ENCODE measurements around the gene ITPK1. TPM values are rescaled to one million over a fixed set of nuclear protein-coding genes. Genes with fewer than 3 reads are reported as not detected.

ITPK1 gene
- total and polyA plus RNA-seq, 5 donors from 2014 or later = 19.5 to 54.1 (median 22.1) TPM

- Mint-ChIP-seq H3K4me1 (peaks cover 0 to 17% (median 10%) of the 10 kb centered on the region in 4 donors), H3K27me3 (peaks cover 4% of the 10 kb centered on the region), H3K9me3 (peaks cover 0 to 2% (median 0%) of the 10 kb centered on the region in 7 donors), H3K27ac (no peak overlapping the region), H3K4me3 (no peak overlapping the region), H3K36me3 (no peaks in the 10 kb centered on the region)
- H3K4me1 ChIP-seq (ENCODE audit: control insufficient read depth, insufficient read depth, low read length, poor library complexity, severe bottlenecking) = peaks cover 15% of the 10 kb centered on the region
- no peak for DNase-seq
- H3K27ac ChIP-seq (ENCODE audit: insufficient read depth, low read length, poor library complexity, severe bottlenecking) = no peak overlapping the region
- H3K4me3 ChIP-seq (ENCODE audit: low read depth, low read length) = no peak overlapping the region
- H3K9me3 ChIP-seq (ENCODE audit: control insufficient read depth in 2 of 2, low read length in 2 of 2) = no peaks in the 10 kb centered on the region
- ATAC-seq (ENCODE audit: low read depth in 2 of 2) = no peak
- H3K36me3 ChIP-seq (ENCODE audit: control insufficient read depth, insufficient read depth, low read length) = no peaks in the 10 kb centered on the region
- H3K27me3 ChIP-seq (ENCODE audit: control insufficient read depth, insufficient read depth, low read length) = peaks cover 6% of the 10 kb centered on the region
Observed at GRCh38 chr14:92906420-92906819, 209.3 kb downstream of the ITPK1 start.

GRCh38 chr14:92905667-92906066 is 210.1 kb downstream of the ITPK1 start:
- peaks cover 0 to 17% (median 10%) of the 10 kb centered on the region in 4 donors for H3K4me1 Mint-ChIP-seq
- no peaks in the 10 kb centered on the region for H3K36me3 ChIP-seq (ENCODE audit: control insufficient read depth, insufficient read depth, low read length)
- H3K4me3 ChIP-seq (ENCODE audit: low read depth, low read length) = no peak overlapping the region
- H3K36me3 Mint-ChIP-seq = no peaks in the 10 kb centered on the region
- peaks cover 0 to 3% (median 0%) of the 10 kb centered on the region in 7 donors for H3K9me3 Mint-ChIP-seq
- ATAC-seq (ENCODE audit: low read depth in 2 of 2) (no peak), DNase-seq (no peak)
- H3K27ac Mint-ChIP-seq = no peak overlapping the region
- no peaks in the 10 kb centered on the region for H3K9me3 ChIP-seq (ENCODE audit: control insufficient read depth in 2 of 2, low read length in 2 of 2)
- no peak overlapping the region for H3K4me3 Mint-ChIP-seq
- H3K4me1 ChIP-seq (ENCODE audit: control insufficient read depth, insufficient read depth, low read length, poor library complexity, severe bottlenecking) = peaks cover 15% of the 10 kb centered on the region
- peaks cover 6% of the 10 kb centered on the region for H3K27me3 ChIP-seq (ENCODE audit: control insufficient read depth, insufficient read depth, low read length)
- peaks cover 11% of the 10 kb centered on the region for H3K27me3 Mint-ChIP-seq
- no peak overlapping the region for H3K27ac ChIP-seq (ENCODE audit: insufficient read depth, low read length, poor library complexity, severe bottlenecking)

GRCh38 chr14:92903359-92903758 is 212.4 kb downstream of the ITPK1 start:
- Histone ChIP-seq H3K9me3 (ENCODE audit: control insufficient read depth in 2 of 2, low read length in 2 of 2) (no peaks in the 10 kb centered on the region), H3K4me1 (ENCODE audit: control insufficient read depth, insufficient read depth, low read length, poor library complexity, severe bottlenecking) (peaks cover 21% of the 10 kb centered on the region), H3K4me3 (ENCODE audit: low read depth, low read length) (no peak overlapping the region), H3K27ac (ENCODE audit: insufficient read depth, low read length, poor library complexity, severe bottlenecking) (no peak overlapping the region), H3K36me3 (ENCODE audit: control insufficient read depth, insufficient read depth, low read length) (no peaks in the 10 kb centered on the region), H3K27me3 (ENCODE audit: control insufficient read depth, insufficient read depth, low read length) (peaks cover 6% of the 10 kb centered on the region)
- peaks cover 15% of the 10 kb centered on the region for H3K27me3 Mint-ChIP-seq
- peak overlapping the region in 1 of 4 donors; percentile 19 for H3K4me3 Mint-ChIP-seq
- H3K27ac Mint-ChIP-seq = no peak overlapping the region
- no peaks in the 10 kb centered on the region for H3K36me3 Mint-ChIP-seq
- DNase-seq (no peak), ATAC-seq (ENCODE audit: low read depth in 2 of 2) (peak in 1 of 2 donors; percentile 53)
- peaks cover 0 to 22% (median 17%) of the 10 kb centered on the region in 4 donors for H3K4me1 Mint-ChIP-seq
- H3K9me3 Mint-ChIP-seq = peaks cover 0 to 3% (median 0%) of the 10 kb centered on the region in 7 donors

GRCh38 chr14:92902726-92903125 is 213.0 kb downstream of the ITPK1 start:
- H3K27ac Mint-ChIP-seq = no peak overlapping the region
- H3K9me3 Mint-ChIP-seq = peaks cover 0 to 3% (median 0%) of the 10 kb centered on the region in 7 donors
- Histone ChIP-seq H3K9me3 (ENCODE audit: control insufficient read depth in 2 of 2, low read length in 2 of 2) (no peaks in the 10 kb centered on the region), H3K27me3 (ENCODE audit: control insufficient read depth, insufficient read depth, low read length) (peaks cover 6% of the 10 kb centered on the region), H3K36me3 (ENCODE audit: control insufficient read depth, insufficient read depth, low read length) (no peaks in the 10 kb centered on the region), H3K4me3 (ENCODE audit: low read depth, low read length) (no peak overlapping the region), H3K4me1 (ENCODE audit: control insufficient read depth, insufficient read depth, low read length, poor library complexity, severe bottlenecking) (peaks cover 28% of the 10 kb centered on the region), H3K27ac (ENCODE audit: insufficient read depth, low read length, poor library complexity, severe bottlenecking) (no peak overlapping the region)
- no peaks in the 10 kb centered on the region for H3K36me3 Mint-ChIP-seq
- peaks cover 0 to 29% (median 23%) of the 10 kb centered on the region in 4 donors for H3K4me1 Mint-ChIP-seq
- no peak for ATAC-seq (ENCODE audit: low read depth in 2 of 2)
- DNase-seq = no peak
- H3K27me3 Mint-ChIP-seq = peaks cover 15% of the 10 kb centered on the region
- peak overlapping the region in 1 of 4 donors; percentile 54 for H3K4me3 Mint-ChIP-seq

GRCh38 chr14:92902191-92902590 is 213.5 kb downstream of the ITPK1 start:
- Mint-ChIP-seq H3K4me1 (peaks cover 0 to 29% (median 23%) of the 10 kb centered on the region in 4 donors), H3K36me3 (no peaks in the 10 kb centered on the region), H3K9me3 (peaks cover 0 to 3% (median 0%) of the 10 kb centered on the region in 7 donors), H3K27me3 (peaks cover 15% of the 10 kb centered on the region), H3K4me3 (no peak overlapping the region), H3K27ac (no peak overlapping the region)
- ATAC-seq (ENCODE audit: low read depth in 2 of 2) = no peak
- no peak overlapping the region for H3K27ac ChIP-seq (ENCODE audit: insufficient read depth, low read length, poor library complexity, severe bottlenecking)
- no peak for DNase-seq
- peaks cover 28% of the 10 kb centered on the region for H3K4me1 ChIP-seq (ENCODE audit: control insufficient read depth, insufficient read depth, low read length, poor library complexity, severe bottlenecking)
- H3K9me3 ChIP-seq (ENCODE audit: control insufficient read depth in 2 of 2, low read length in 2 of 2) = no peaks in the 10 kb centered on the region
- no peaks in the 10 kb centered on the region for H3K36me3 ChIP-seq (ENCODE audit: control insufficient read depth, insufficient read depth, low read length)
- no peak overlapping the region for H3K4me3 ChIP-seq (ENCODE audit: low read depth, low read length)
- H3K27me3 ChIP-seq (ENCODE audit: control insufficient read depth, insufficient read depth, low read length) = peaks cover 6% of the 10 kb centered on the region

GRCh38 chr14:92900660-92901059 is 215.1 kb downstream of the ITPK1 start:
- H3K4me3 Mint-ChIP-seq = no peak overlapping the region
- ATAC-seq (ENCODE audit: low read depth in 2 of 2) = no peak

GRCh38 chr14:92898566-92899131 is 217.1 kb downstream of the ITPK1 start:
- peak overlapping the region in 3 of 4 donors; percentile 51 to 65 (median 58) for H3K4me3 Mint-ChIP-seq
- peaks cover 9% of the 10 kb centered on the region for H3K27me3 ChIP-seq (ENCODE audit: control insufficient read depth, insufficient read depth, low read length)
- H3K27ac Mint-ChIP-seq = no peak overlapping the region

More at GRCh38 chr14:92900660-92901059, 215.1 kb downstream of the ITPK1 start:
- Histone ChIP-seq H3K9me3 (ENCODE audit: control insufficient read depth in 2 of 2, low read length in 2 of 2) (no peaks in the 10 kb centered on the region), H3K4me3 (ENCODE audit: low read depth, low read length) (no peak overlapping the region), H3K27ac (ENCODE audit: insufficient read depth, low read length, poor library complexity, severe bottlenecking) (no peak overlapping the region), H3K4me1 (ENCODE audit: control insufficient read depth, insufficient read depth, low read length, poor library complexity, severe bottlenecking) (peaks cover 28% of the 10 kb centered on the region), H3K36me3 (ENCODE audit: control insufficient read depth, insufficient read depth, low read length) (no peaks in the 10 kb centered on the region), H3K27me3 (ENCODE audit: control insufficient read depth, insufficient read depth, low read length) (peaks cover 6% of the 10 kb centered on the region)
- H3K27me3 Mint-ChIP-seq = peaks cover 15% of the 10 kb centered on the region
- H3K4me1 Mint-ChIP-seq = peaks cover 0 to 29% (median 23%) of the 10 kb centered on the region in 4 donors
- peaks cover 0 to 3% (median 0%) of the 10 kb centered on the region in 7 donors for H3K9me3 Mint-ChIP-seq
- DNase-seq = no peak
- H3K36me3 Mint-ChIP-seq = no peaks in the 10 kb centered on the region
- no peak overlapping the region for H3K27ac Mint-ChIP-seq

More at GRCh38 chr14:92898566-92899131, 217.1 kb downstream of the ITPK1 start:
- Mint-ChIP-seq H3K36me3 (no peaks in the 10 kb centered on the region), H3K9me3 (peaks cover 0 to 8% (median 2%) of the 10 kb centered on the region in 7 donors), H3K4me1 (peaks cover 0 to 26% (median 22%) of the 10 kb centered on the region in 4 donors), H3K27me3 (peaks cover 15% of the 10 kb centered on the region)
- H3K4me3 ChIP-seq (ENCODE audit: low read depth, low read length) = peak overlapping the region; percentile 44
- H3K27ac ChIP-seq (ENCODE audit: insufficient read depth, low read length, poor library complexity, severe bottlenecking) = no peak overlapping the region
- peak in 1 of 3 donors; percentile 26 for DNase-seq
- H3K4me1 ChIP-seq (ENCODE audit: control insufficient read depth, insufficient read depth, low read length, poor library complexity, severe bottlenecking) = peaks cover 28% of the 10 kb centered on the region
- no peaks in the 10 kb centered on the region for H3K9me3 ChIP-seq (ENCODE audit: control insufficient read depth in 2 of 2, low read length in 2 of 2)
- ATAC-seq (ENCODE audit: low read depth in 2 of 2) = no peak
- no peaks in the 10 kb centered on the region for H3K36me3 ChIP-seq (ENCODE audit: control insufficient read depth, insufficient read depth, low read length)
